HEK293 (cell line): Measurements from ENCODE around the gene NUP85.

Experiments used
- FEZF1 ChIP-seq: fragments of 450-650 bp; formaldehyde crosslinking; IDR thresholded peaks from 2 replicates; pipeline ENCODE4 v1.5.1; 2016; ENCODE audit warnings: missing biosample characterization, missing genetic modification characterization
- HOXA7 ChIP-seq: sonication (generic); formaldehyde crosslinking; IDR thresholded peaks from 2 replicates; pipeline ENCODE4 v1.8.1; 2022; ENCODE audit warnings: missing genetic modification reagents, borderline replicate concordance
- KLF8 ChIP-seq: fragments of 450-650 bp; formaldehyde crosslinking; IDR thresholded peaks from 2 replicates; pipeline ENCODE4 v1.5.1; 2016; ENCODE audit warnings: missing biosample characterization, missing genetic modification characterization
- MZF1 ChIP-seq: fragments of 450-650 bp; formaldehyde crosslinking; IDR thresholded peaks from 2 replicates; pipeline ENCODE4 v1.5.1; 2017; ENCODE audit warnings: missing biosample characterization, missing genetic modification characterization, borderline replicate concordance
- OSR2 ChIP-seq: fragments of 450-650 bp; formaldehyde crosslinking; IDR thresholded peaks from 2 replicates; pipeline ENCODE4 v1.5.1; 2016; ENCODE audit warnings: missing biosample characterization, missing genetic modification characterization
- SCRT2 ChIP-seq: fragments of 450-650 bp; formaldehyde crosslinking; IDR thresholded peaks from 2 replicates; pipeline ENCODE4 v1.5.1; 2016; ENCODE audit warnings: missing biosample characterization, missing genetic modification characterization
- SP3 ChIP-seq: fragments of 450-650 bp; formaldehyde crosslinking; IDR thresholded peaks from 2 replicates; pipeline ENCODE4 v1.5.1; 2016; ENCODE audit warnings: missing biosample characterization, missing genetic modification characterization
- SP7 ChIP-seq: fragments of 450-650 bp; formaldehyde crosslinking; IDR thresholded peaks from 2 replicates; pipeline ENCODE4 v1.5.1; 2016; ENCODE audit warnings: missing biosample characterization, missing genetic modification characterization
- TCF7L2 ChIP-seq: IDR thresholded peaks from 2 replicates; pipeline ENCODE4 v1.6.1; 2011; ENCODE audit warnings: low read depth, mild to moderate bottlenecking, inconsistent platforms, low read length, moderate library complexity, borderline replicate concordance
- YY1 ChIP-seq: fragments of 450-650 bp; formaldehyde crosslinking; IDR thresholded peaks from 2 replicates; pipeline ENCODE4 v1.5.1; 2018; ENCODE audit warnings: missing biosample characterization, missing genetic modification characterization
- ZBTB8A ChIP-seq: fragments of 450-650 bp; formaldehyde crosslinking; IDR thresholded peaks from 2 replicates; pipeline ENCODE4 v1.5.1; 2016; ENCODE audit warnings: missing biosample characterization, missing genetic modification characterization
- ZFP3 ChIP-seq: fragments of 450-650 bp; formaldehyde crosslinking; IDR thresholded peaks from 2 replicates; pipeline ENCODE4 v1.5.1; 2016; ENCODE audit warnings: low read depth, missing biosample characterization, missing genetic modification characterization
- ZNF10 ChIP-seq: fragments of 450-650 bp; formaldehyde crosslinking; IDR thresholded peaks from 2 replicates; pipeline ENCODE4 v1.5.1; 2017; ENCODE audit warnings: missing biosample characterization, missing genetic modification characterization
- ZNF121 ChIP-seq: fragments of 450-650 bp; formaldehyde crosslinking; IDR thresholded peaks from 2 replicates; pipeline ENCODE4 v1.5.1; 2016; ENCODE audit warnings: missing biosample characterization, missing genetic modification characterization
- ZNF174 ChIP-seq: fragments of 450-650 bp; formaldehyde crosslinking; IDR thresholded peaks from 2 replicates; pipeline ENCODE4 v1.5.0; 2017; ENCODE audit warnings: missing biosample characterization, mild to moderate bottlenecking, missing genetic modification characterization
- ZNF223 ChIP-seq: fragments of 450-650 bp; formaldehyde crosslinking; IDR thresholded peaks from 2 replicates; pipeline ENCODE4 v1.5.1; 2016; ENCODE audit warnings: missing biosample characterization, missing genetic modification characterization
- ZNF292 ChIP-seq: fragments of 450-650 bp; formaldehyde crosslinking; IDR thresholded peaks from 2 replicates; pipeline ENCODE4 v1.5.1; 2016; ENCODE audit warnings: low read depth, missing biosample characterization, missing genetic modification characterization, borderline replicate concordance
- ZNF311 ChIP-seq: fragments of 450-650 bp; formaldehyde crosslinking; IDR thresholded peaks from 2 replicates; pipeline ENCODE4 v1.5.1; 2017; ENCODE audit warnings: missing biosample characterization, missing genetic modification characterization, borderline replicate concordance
- ZNF324 ChIP-seq: fragments of 450-650 bp; formaldehyde crosslinking; IDR thresholded peaks from 2 replicates; pipeline ENCODE4 v1.5.1; 2016; ENCODE audit warnings: missing biosample characterization, missing genetic modification characterization
- ZNF394 ChIP-seq: fragments of 450-650 bp; formaldehyde crosslinking; IDR thresholded peaks from 2 replicates; pipeline ENCODE4 v1.5.1; 2016; ENCODE audit warnings: missing biosample characterization, missing genetic modification characterization, mild to moderate bottlenecking, moderate library complexity, borderline replicate concordance
- ZNF423 ChIP-seq: fragments of 450-650 bp; formaldehyde crosslinking; IDR thresholded peaks from 2 replicates; pipeline ENCODE4 v1.5.1; 2016; ENCODE audit warnings: missing biosample characterization, missing genetic modification characterization
- ZNF530 ChIP-seq: fragments of 450-650 bp; formaldehyde crosslinking; IDR thresholded peaks from 2 replicates; pipeline ENCODE4 v1.5.1; 2016; ENCODE audit warnings: low read depth, missing biosample characterization, missing genetic modification characterization
- ZNF549 ChIP-seq: fragments of 450-650 bp; IDR thresholded peaks from 2 replicates; pipeline ENCODE4 v1.5.1; 2018; ENCODE audit warnings: missing biosample characterization, missing genetic modification characterization, mild to moderate bottlenecking, inconsistent platforms, moderate library complexity
- ZNF621 ChIP-seq: fragments of 450-650 bp; formaldehyde crosslinking; IDR thresholded peaks from 2 replicates; pipeline ENCODE4 v1.5.1; 2017; ENCODE audit warnings: missing biosample characterization, missing genetic modification characterization
- ZNF626 ChIP-seq: fragments of 450-650 bp; sonication (Bioruptor Pico); formaldehyde crosslinking; IDR thresholded peaks from 2 replicates; pipeline ENCODE4 v1.5.1; 2018; ENCODE audit warnings: missing biosample characterization, missing genetic modification characterization, inconsistent platforms
- ZNF654 ChIP-seq: fragments of 450-650 bp; formaldehyde crosslinking; IDR thresholded peaks from 2 replicates; pipeline ENCODE4 v1.5.1; 2016; ENCODE audit warnings: low read depth, missing biosample characterization, missing genetic modification characterization
- ZNF658 ChIP-seq: fragments of 450-650 bp; formaldehyde crosslinking; IDR thresholded peaks from 2 replicates; pipeline ENCODE4; 2016; ENCODE audit warnings: missing biosample characterization, missing genetic modification characterization
- ZNF660 ChIP-seq: fragments of 450-650 bp; IDR thresholded peaks from 2 replicates; pipeline ENCODE4 v1.5.1; 2018; ENCODE audit warnings: missing biosample characterization, mild to moderate bottlenecking, missing genetic modification characterization
- ZNF664 ChIP-seq: fragments of 450-650 bp; formaldehyde crosslinking; IDR thresholded peaks from 2 replicates; pipeline ENCODE4 v1.5.1; 2016; ENCODE audit warnings: missing biosample characterization, missing genetic modification characterization
- ZNF670 ChIP-seq: fragments of 450-650 bp; formaldehyde crosslinking; IDR thresholded peaks from 2 replicates; pipeline ENCODE4 v1.5.1; 2016; ENCODE audit warnings: missing biosample characterization, missing genetic modification characterization, low read depth
- ZNF707 ChIP-seq: fragments of 450-650 bp; formaldehyde crosslinking; IDR thresholded peaks from 2 replicates; pipeline ENCODE4 v1.5.1; 2016; ENCODE audit warnings: missing biosample characterization, missing genetic modification characterization
- ZNF785 ChIP-seq: fragments of 450-650 bp; formaldehyde crosslinking; IDR thresholded peaks from 2 replicates; pipeline ENCODE4 v1.5.1; 2016; ENCODE audit warnings: missing biosample characterization, missing genetic modification characterization
- ZNF792 ChIP-seq: fragments of 450-650 bp; formaldehyde crosslinking; IDR thresholded peaks from 2 replicates; pipeline ENCODE4 v1.5.1; 2016; ENCODE audit warnings: missing biosample characterization, missing genetic modification characterization
- ZNF837 ChIP-seq: fragments of 450-650 bp; formaldehyde crosslinking; IDR thresholded peaks from 2 replicates; pipeline ENCODE4 v1.5.1; 2016; ENCODE audit warnings: missing biosample characterization, missing genetic modification characterization
- ZSCAN16 ChIP-seq: fragments of 450-650 bp; formaldehyde crosslinking; IDR thresholded peaks from 2 replicates; pipeline ENCODE4 v1.5.1; 2016; ENCODE audit warnings: missing biosample characterization, missing genetic modification characterization
- TF ChIP-seq, protein P1 (sequence below): fragments of 450-650 bp; formaldehyde crosslinking; IDR thresholded peaks from 2 replicates; pipeline ENCODE4 v1.5.1; 2016; ENCODE audit warnings: missing biosample characterization, missing genetic modification characterization
- TF ChIP-seq, protein P2 (sequence below): fragments of 450-650 bp; formaldehyde crosslinking; IDR thresholded peaks from 2 replicates; pipeline ENCODE4 v1.5.1; 2016; ENCODE audit warnings: missing biosample characterization, missing genetic modification characterization
- TF ChIP-seq, protein P3 (sequence below): fragments of 450-650 bp; formaldehyde crosslinking; IDR thresholded peaks from 2 replicates; pipeline ENCODE4 v1.5.1; 2016; ENCODE audit warnings: missing biosample characterization, missing genetic modification characterization

NUP85 gene

DNA sequence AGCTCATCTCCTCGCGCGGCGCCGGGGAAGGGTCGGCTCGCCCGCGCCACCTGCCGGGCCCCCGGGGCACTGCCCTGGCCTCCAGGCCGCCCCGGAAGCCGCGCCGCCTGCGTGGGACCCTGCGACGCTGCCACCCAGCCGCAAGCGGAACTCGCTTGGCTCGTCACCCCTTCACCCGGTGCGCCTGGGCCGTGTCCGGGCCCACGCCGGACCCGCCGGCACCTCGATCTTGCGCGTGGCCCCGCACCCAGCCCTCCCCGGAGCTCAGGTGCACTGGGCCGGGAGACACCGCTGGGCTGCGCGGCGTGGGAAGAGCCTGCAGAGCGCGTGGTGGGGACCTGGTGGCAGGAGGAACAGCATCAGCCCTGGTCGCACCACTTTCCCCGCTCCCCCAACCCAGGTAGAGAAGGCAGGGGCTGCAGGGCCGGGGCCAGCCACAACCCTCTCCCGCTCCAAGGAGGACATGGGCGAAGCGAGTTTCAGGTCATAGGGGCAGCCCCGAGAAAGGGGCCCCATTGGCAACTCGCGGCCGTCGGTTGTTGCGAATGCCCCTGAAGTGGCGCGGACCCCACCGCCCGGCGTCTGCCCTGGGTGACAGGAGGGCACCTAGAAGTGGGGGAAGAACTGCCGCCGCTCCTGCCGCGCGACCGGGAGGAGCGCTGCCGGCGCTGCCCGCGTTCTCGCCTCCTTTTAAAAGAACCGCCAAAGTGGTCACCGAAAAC is 65.9 kb downstream of the NUP85 start (continued):
- no peak for TF ChIP-seq ZNF707 (tag by site-specific recombination)
- no peak for TF ChIP-seq ZFP3 (tag by site-specific recombination)
- no peak for TF ChIP-seq TCF7L2
- no peak for TF ChIP-seq ZNF626 (tag by site-specific recombination)
- TF ChIP-seq KLF8 (tag by site-specific recombination), result peak; percentile 37; the same call in 1 of the 2 replicates
- TF ChIP-seq ZNF792, result no peak; the same call in 1 of the 2 replicates
- TF ChIP-seq, protein P1, sequence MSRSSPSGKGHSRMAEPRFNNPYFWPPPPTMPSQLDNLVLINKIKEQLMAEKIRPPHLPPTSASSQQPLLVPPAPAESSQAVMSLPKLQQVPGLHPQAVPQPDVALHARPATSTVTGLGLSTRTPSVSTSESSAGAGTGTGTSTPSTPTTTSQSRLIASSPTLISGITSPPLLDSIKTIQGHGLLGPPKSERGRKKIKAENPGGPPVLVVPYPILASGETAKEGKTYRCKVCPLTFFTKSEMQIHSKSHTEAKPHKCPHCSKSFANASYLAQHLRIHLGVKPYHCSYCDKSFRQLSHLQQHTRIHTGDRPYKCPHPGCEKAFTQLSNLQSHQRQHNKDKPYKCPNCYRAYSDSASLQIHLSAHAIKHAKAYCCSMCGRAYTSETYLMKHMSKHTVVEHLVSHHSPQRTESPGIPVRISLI (tag by site-specific recombination), result no peak
- TF ChIP-seq ZNF10 (tag by site-specific recombination), result peak; percentile 39; the same call in 1 of the 2 replicates
- TF ChIP-seq ZNF660 (tag by site-specific recombination), result peak; percentile 28; the same call in 1 of the 2 replicates
- no peak for TF ChIP-seq ZSCAN16 (tag by site-specific recombination)
- TF ChIP-seq ZNF423, result peak; percentile 62
- TF ChIP-seq, protein P2, sequence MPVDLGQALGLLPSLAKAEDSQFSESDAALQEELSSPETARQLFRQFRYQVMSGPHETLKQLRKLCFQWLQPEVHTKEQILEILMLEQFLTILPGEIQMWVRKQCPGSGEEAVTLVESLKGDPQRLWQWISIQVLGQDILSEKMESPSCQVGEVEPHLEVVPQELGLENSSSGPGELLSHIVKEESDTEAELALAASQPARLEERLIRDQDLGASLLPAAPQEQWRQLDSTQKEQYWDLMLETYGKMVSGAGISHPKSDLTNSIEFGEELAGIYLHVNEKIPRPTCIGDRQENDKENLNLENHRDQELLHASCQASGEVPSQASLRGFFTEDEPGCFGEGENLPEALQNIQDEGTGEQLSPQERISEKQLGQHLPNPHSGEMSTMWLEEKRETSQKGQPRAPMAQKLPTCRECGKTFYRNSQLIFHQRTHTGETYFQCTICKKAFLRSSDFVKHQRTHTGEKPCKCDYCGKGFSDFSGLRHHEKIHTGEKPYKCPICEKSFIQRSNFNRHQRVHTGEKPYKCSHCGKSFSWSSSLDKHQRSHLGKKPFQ (tag by site-specific recombination), result no peak
- no peak for TF ChIP-seq SCRT2 (tag by site-specific recombination)
- TF ChIP-seq ZNF670 (tag by site-specific recombination), result no peak
- TF ChIP-seq ZNF785 (tag by site-specific recombination), result 0 out of 2 replicates have a peak, but pooled peaks have one; percentile 58
- no peak for TF ChIP-seq HOXA7 (CRISPR knock-in tag)
- no peak for TF ChIP-seq FEZF1 (tag by site-specific recombination)
- no peak for TF ChIP-seq ZNF311
- no peak for TF ChIP-seq ZBTB8A (tag by site-specific recombination)
- no peak for TF ChIP-seq ZNF530 (tag by site-specific recombination)
- no peak for TF ChIP-seq OSR2 (tag by site-specific recombination)
- TF ChIP-seq ZNF174 (tag by site-specific recombination), result no peak
- TF ChIP-seq SP3, result no peak
- TF ChIP-seq MZF1 (tag by site-specific recombination), result no peak
- TF ChIP-seq ZNF654 (tag by site-specific recombination), result no peak
- TF ChIP-seq ZNF394 (tag by site-specific recombination), result no peak
- peak; percentile 31; the same call in 1 of the 2 replicates for TF ChIP-seq SP7 (tag by site-specific recombination)
- TF ChIP-seq YY1 (tag by site-specific recombination), result no peak
- TF ChIP-seq, protein P3, sequence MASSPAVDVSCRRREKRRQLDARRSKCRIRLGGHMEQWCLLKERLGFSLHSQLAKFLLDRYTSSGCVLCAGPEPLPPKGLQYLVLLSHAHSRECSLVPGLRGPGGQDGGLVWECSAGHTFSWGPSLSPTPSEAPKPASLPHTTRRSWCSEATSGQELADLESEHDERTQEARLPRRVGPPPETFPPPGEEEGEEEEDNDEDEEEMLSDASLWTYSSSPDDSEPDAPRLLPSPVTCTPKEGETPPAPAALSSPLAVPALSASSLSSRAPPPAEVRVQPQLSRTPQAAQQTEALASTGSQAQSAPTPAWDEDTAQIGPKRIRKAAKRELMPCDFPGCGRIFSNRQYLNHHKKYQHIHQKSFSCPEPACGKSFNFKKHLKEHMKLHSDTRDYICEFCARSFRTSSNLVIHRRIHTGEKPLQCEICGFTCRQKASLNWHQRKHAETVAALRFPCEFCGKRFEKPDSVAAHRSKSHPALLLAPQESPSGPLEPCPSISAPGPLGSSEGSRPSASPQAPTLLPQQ (tag by site-specific recombination), result peak; percentile 54; the same call in 1 of the 2 replicates
- no peak for TF ChIP-seq ZNF837 (tag by site-specific recombination)
- TF ChIP-seq ZNF664 (tag by site-specific recombination), result no peak
- no peak for TF ChIP-seq ZNF292 (tag by site-specific recombination)
- TF ChIP-seq ZNF549, result no peak
- TF ChIP-seq ZNF658, result no peak
- TF ChIP-seq ZNF223 (tag by site-specific recombination), result no peak
- no peak for TF ChIP-seq ZNF621 (tag by site-specific recombination)
- TF ChIP-seq ZNF121 (tag by site-specific recombination), result peak; percentile 22; the same call in 1 of the 2 replicates
- 0 out of 2 replicates have a peak, but pooled peaks have one; percentile 31 for TF ChIP-seq ZNF324 (tag by site-specific recombination)
